ENCODE measurements around the gene BIRC6.

DNA sequence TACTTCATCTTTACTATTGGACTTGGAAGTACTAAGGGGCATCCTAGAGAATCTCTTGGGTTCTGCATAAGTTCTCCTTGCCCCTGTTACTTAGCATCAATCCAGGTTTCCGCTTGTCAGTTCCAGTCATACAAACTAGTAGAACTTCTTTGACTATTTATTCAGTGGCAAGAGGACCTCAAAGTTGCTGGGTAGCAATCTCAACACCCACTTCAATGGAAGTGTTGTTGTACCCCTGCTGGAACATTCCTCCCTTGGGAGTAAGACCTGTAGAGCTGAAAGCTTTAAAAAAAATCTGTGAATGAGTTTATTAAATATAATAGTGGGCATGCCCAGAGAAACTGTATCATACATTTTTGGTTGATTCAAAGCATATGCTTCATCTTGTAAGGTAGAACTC, 27.0 kb downstream of the BIRC6 start:
- no peak for TF ChIP-seq EZH2phosphoT487 (conservative IDR thresholded peaks at IDR 0.05; ENCODE audit: low read length)
- TF ChIP-seq CTCF (IDR thresholded peaks at IDR 0.05; ENCODE audit: insufficient read depth, low read length, poor library complexity, severe bottlenecking): no peak
